HG03469 (cell line): ENCODE measurements around the gene POLK.
"Not testable (repeated sequence)": the region's sequence is repeated elsewhere in the genome, so short reads cannot be mapped to it uniquely, and the experiment has no call there.

Experiments
- ATAC-seq: cut with Tn5 transposase; IDR thresholded peaks from one replicate; pipeline ENCODE4 v1.9.1; 2021; ENCODE audit warnings: mild to moderate bottlenecking, moderate library complexity, moderate number of reproducible peaks; ENCODE audit not compliant: unreplicated experiment

POLK gene

GRCh38 chr5:75547812-75548211 lies 36.1 kb downstream of the POLK start:
- no peak for ATAC-seq

DNA sequence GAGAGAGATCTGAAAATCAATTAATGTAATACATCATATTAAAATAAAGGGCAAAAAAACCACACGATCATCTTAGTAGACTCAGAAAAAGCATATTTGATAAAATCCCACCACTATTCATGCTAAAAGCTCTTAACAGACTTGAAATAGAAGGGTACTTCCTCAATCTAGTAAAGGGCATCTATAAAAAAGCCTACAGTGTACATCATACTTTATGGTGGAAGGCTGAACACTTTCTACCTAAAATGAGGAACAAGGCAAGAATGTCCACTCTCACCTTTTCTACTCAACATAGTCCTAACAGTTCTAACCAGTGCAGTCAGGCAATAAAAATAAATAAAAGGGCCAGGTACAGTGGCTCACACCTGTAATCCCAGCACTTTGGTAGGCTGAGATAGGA lies 38.9 kb downstream of the POLK start:
- no peak for ATAC-seq

DNA sequence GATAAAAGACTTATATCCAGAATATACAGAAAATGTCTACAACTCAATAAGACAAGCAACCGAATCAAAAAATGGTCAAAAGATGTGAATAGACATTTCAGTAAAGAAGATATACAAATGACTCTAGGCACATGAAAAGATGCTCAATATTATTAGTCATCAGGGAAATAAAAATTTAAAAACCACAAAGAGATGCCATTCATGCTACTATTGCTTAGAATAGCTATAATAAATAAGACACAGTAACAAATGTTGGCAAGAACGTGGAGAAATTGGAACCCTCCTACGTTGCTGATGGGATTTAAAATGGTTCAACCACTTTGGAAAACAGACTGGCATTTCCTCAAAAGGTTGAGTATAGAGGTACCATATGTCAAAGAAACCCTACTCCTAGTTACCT lies 39.8 kb downstream of the POLK start:
- no peak for ATAC-seq

- no peak for ATAC-seq
Measured at GRCh38 chr5:75552764-75553163, 41.1 kb downstream of the POLK start.

- no peak for ATAC-seq
Measured at GRCh38 chr5:75553358-75553757, 41.7 kb downstream of the POLK start.

GRCh38 chr5:75558221-75558620 lies 46.5 kb downstream of the POLK start:
- no peak for ATAC-seq

DNA sequence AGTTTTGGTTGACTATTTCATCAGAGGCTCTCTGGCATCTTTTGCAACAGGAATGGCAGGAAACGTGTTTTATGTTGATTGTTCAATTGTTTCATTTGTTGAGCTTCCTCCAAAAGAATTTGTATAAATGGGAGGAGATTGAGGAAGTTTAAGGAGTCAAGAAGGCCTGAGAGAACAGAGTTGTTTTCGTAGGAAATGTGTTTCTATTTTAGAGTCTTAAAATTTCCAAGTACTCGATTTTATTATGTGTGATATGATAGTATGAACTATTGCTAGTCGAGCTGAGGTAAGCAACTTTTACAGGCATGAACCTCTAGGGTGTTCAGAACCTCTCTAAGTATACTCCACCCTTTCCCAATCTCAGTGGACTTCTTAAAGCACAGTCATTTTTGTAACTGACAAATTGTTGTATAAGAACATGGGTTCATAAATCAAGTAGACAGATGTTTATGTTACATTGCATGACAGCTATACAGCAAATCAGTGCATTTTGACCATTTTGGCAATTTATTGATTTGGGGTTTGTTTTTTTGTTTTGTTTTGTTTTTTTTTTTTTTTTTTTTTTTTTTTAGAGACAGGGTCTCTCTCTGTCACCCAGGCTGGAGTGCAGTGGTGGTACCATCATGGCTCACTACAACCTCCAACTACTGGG lies 47.4 kb downstream of the POLK start:
- ATAC-seq, result no peak

- not testable (repeated sequence) for ATAC-seq
Measured at GRCh38 chr5:75560655-75561054, 49.0 kb downstream of the POLK start.

GRCh38 chr5:75565991-75566709 lies 54.5 kb downstream of the POLK start:
- ATAC-seq, result not testable (repeated sequence)

DNA sequence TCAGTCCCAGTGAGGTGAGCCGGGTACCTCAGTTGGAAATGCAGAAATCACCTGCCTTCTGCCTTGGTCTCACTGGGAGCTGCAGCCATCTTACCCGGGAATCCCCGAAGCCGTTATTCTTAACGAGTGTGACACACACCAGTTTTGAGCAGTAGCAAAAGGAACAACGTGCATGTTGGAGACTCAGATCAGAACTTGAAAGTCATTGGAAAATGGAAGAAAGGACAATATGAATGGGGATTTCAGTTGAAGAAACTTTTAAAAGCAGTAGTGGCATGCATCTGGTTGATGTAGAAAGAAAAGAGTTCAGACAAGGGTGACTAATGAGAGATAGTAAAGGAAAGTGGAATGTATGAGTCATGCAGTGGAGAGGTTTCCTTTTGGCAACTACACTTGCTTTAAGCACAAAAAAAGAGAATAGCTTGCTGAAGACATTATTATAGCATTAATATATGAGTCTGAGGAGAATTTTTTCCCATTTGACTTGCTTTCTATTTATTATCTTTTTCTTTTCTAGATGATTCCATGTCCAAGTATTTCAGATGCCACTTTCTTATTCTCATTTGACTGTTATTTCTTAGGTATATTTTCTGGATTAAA lies 55.1 kb downstream of the POLK start:
- ATAC-seq, result peak; percentile 59

DNA sequence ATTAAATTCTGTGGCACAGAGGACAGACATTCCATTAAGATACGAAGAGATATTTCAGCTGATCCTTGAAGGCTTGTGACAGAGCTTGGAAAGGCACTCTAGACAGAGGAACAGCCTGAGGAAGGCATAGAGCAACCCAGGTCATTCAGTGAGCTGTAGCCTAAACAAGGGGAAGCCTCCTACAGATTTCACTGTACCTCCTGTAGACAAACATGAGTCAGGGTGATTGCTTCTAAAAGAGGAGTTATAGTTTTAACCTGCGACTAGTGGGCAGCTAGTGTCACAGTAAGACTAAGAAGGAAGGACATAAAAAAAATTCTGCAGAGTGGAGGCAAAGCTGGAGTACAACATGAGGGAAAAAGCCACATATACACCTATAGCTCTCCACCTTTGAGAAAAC lies 56.0 kb downstream of the POLK start:
- ATAC-seq, result no peak

GRCh38 chr5:75568202-75568601 lies 56.5 kb downstream of the POLK start:
- no peak for ATAC-seq

- ATAC-seq, result no peak
Measured at GRCh38 chr5:75571547-75571946, 59.9 kb downstream of the POLK start.

GRCh38 chr5:75574791-75575190 lies 63.1 kb downstream of the POLK start:
- ATAC-seq, result no peak

GRCh38 chr5:75578280-75578679 lies 66.6 kb downstream of the POLK start:
- not testable (repeated sequence) for ATAC-seq

GRCh38 chr5:75584641-75585040 lies 73.0 kb downstream of the POLK start:
- no peak for ATAC-seq

GRCh38 chr5:75588666-75589065 lies 77.0 kb downstream of the POLK start:
- ATAC-seq, result no peak

- no peak for ATAC-seq
Measured at GRCh38 chr5:75600535-75600934, 88.8 kb downstream of the POLK start.

- ATAC-seq, result no peak
Measured at GRCh38 chr5:75601567-75601966, 89.9 kb downstream of the POLK start.

DNA sequence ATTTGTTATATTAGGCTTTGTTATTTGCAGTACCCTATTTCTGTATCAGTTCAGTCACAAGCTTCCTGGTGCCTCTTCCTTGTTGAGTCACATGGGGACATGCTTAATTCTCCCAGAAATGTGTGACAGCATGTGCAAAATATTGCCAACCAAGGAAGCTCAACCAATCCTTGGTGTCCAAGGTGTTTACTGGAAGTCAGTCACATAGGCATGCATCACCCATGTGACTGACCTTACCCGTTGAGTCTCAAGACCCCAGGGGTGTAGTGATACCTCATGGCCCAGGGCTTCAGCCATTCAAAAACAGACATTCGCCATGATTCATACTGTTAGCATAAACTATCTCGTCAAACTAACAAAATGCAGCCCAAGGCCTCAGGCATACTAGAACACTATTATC lies 90.3 kb downstream of the POLK start:
- no peak for ATAC-seq

GRCh38 chr5:75603371-75603770 lies 91.7 kb downstream of the POLK start:
- no peak for ATAC-seq

GRCh38 chr5:75603821-75604220 lies 92.1 kb downstream of the POLK start:
- no peak for ATAC-seq
